Measurements from ENCODE around the gene AFAP1. TPM values are rescaled to one million over a fixed set of nuclear protein-coding genes. Genes with fewer than 3 reads are reported as not detected.

Gene AFAP1
- total and polyA plus RNA-seq, 2 of the 8 experiments (the other 6 are each of a cell fraction or from before 2014, with no cell fraction given): 3.6 to 18.2 TPM

DNA sequence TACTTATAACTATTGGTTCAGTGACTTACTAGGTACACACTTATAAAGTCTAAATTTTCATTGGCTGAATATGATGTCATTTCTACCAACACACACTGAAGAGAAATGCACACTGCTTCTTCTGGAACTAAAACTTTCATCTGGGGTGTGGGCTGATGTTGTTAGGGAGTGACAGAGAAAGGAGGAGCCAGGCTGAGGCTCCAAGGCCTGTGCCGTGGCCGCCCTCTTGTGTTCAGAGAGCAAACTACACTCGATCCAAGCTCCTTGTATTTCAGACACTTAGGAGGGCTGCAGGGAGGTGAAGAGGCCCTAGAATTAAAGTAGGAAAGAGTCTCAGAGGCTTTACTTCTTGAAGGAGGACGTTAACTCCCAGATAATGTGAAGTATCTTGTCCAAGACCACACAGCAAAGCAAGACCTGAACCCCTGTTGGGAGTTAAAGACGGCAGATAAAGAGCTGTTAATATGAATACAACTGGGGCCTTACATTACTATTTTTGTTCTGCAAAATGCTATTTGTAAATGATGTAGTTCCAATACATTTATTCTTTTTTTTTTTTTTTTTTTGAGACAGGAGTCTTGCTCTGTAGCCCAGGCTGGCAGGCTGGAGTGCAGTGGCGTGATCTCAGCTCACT is 137.5 kb downstream of the AFAP1 start (continued):
- TF ChIP-seq, protein P1, sequence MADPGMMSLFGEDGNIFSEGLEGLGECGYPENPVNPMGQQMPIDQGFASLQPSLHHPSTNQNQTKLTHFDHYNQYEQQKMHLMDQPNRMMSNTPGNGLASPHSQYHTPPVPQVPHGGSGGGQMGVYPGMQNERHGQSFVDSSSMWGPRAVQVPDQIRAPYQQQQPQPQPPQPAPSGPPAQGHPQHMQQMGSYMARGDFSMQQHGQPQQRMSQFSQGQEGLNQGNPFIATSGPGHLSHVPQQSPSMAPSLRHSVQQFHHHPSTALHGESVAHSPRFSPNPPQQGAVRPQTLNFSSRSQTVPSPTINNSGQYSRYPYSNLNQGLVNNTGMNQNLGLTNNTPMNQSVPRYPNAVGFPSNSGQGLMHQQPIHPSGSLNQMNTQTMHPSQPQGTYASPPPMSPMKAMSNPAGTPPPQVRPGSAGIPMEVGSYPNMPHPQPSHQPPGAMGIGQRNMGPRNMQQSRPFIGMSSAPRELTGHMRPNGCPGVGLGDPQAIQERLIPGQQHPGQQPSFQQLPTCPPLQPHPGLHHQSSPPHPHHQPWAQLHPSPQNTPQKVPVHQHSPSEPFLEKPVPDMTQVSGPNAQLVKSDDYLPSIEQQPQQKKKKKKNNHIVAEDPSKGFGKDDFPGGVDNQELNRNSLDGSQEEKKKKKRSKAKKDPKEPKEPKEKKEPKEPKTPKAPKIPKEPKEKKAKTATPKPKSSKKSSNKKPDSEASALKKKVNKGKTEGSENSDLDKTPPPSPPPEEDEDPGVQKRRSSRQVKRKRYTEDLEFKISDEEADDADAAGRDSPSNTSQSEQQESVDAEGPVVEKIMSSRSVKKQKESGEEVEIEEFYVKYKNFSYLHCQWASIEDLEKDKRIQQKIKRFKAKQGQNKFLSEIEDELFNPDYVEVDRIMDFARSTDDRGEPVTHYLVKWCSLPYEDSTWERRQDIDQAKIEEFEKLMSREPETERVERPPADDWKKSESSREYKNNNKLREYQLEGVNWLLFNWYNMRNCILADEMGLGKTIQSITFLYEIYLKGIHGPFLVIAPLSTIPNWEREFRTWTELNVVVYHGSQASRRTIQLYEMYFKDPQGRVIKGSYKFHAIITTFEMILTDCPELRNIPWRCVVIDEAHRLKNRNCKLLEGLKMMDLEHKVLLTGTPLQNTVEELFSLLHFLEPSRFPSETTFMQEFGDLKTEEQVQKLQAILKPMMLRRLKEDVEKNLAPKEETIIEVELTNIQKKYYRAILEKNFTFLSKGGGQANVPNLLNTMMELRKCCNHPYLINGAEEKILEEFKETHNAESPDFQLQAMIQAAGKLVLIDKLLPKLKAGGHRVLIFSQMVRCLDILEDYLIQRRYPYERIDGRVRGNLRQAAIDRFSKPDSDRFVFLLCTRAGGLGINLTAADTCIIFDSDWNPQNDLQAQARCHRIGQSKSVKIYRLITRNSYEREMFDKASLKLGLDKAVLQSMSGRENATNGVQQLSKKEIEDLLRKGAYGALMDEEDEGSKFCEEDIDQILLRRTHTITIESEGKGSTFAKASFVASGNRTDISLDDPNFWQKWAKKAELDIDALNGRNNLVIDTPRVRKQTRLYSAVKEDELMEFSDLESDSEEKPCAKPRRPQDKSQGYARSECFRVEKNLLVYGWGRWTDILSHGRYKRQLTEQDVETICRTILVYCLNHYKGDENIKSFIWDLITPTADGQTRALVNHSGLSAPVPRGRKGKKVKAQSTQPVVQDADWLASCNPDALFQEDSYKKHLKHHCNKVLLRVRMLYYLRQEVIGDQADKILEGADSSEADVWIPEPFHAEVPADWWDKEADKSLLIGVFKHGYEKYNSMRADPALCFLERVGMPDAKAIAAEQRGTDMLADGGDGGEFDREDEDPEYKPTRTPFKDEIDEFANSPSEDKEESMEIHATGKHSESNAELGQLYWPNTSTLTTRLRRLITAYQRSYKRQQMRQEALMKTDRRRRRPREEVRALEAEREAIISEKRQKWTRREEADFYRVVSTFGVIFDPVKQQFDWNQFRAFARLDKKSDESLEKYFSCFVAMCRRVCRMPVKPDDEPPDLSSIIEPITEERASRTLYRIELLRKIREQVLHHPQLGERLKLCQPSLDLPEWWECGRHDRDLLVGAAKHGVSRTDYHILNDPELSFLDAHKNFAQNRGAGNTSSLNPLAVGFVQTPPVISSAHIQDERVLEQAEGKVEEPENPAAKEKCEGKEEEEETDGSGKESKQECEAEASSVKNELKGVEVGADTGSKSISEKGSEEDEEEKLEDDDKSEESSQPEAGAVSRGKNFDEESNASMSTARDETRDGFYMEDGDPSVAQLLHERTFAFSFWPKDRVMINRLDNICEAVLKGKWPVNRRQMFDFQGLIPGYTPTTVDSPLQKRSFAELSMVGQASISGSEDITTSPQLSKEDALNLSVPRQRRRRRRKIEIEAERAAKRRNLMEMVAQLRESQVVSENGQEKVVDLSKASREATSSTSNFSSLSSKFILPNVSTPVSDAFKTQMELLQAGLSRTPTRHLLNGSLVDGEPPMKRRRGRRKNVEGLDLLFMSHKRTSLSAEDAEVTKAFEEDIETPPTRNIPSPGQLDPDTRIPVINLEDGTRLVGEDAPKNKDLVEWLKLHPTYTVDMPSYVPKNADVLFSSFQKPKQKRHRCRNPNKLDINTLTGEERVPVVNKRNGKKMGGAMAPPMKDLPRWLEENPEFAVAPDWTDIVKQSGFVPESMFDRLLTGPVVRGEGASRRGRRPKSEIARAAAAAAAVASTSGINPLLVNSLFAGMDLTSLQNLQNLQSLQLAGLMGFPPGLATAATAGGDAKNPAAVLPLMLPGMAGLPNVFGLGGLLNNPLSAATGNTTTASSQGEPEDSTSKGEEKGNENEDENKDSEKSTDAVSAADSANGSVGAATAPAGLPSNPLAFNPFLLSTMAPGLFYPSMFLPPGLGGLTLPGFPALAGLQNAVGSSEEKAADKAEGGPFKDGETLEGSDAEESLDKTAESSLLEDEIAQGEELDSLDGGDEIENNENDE (IDR thresholded peaks at IDR 0.05; ENCODE audit: insufficient replicate concordance, low read length): no peak
- TF ChIP-seq CBX5 (IDR thresholded peaks at IDR 0.05; ENCODE audit: low read depth, low read length) (no peak), NANOG (IDR thresholded peaks at IDR 0.05; ENCODE audit: insufficient read depth, low read depth, low read length, poor library complexity, severe bottlenecking) (no peak), SAP30 (IDR thresholded peaks at IDR 0.05; ENCODE audit: insufficient read depth, insufficient replicate concordance, low read length) (no peak), CBX8 (IDR thresholded peaks at IDR 0.05; ENCODE audit: borderline replicate concordance, low read depth, low read length) (no peak), MAFK (IDR thresholded peaks at IDR 0.05; ENCODE audit: low read depth, low read length) (no peak), CTBP2 (IDR thresholded peaks at IDR 0.05; ENCODE audit: borderline replicate concordance, insufficient read depth, insufficient read length, low read length) (no peak)
- TF ChIP-seq, protein P2, sequence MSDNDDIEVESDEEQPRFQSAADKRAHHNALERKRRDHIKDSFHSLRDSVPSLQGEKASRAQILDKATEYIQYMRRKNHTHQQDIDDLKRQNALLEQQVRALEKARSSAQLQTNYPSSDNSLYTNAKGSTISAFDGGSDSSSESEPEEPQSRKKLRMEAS (IDR thresholded peaks at IDR 0.05): no peak

Measured in H1 (cell line).